ENCODE data around the gene DYRK1A.

DYRK1A gene

DNA sequence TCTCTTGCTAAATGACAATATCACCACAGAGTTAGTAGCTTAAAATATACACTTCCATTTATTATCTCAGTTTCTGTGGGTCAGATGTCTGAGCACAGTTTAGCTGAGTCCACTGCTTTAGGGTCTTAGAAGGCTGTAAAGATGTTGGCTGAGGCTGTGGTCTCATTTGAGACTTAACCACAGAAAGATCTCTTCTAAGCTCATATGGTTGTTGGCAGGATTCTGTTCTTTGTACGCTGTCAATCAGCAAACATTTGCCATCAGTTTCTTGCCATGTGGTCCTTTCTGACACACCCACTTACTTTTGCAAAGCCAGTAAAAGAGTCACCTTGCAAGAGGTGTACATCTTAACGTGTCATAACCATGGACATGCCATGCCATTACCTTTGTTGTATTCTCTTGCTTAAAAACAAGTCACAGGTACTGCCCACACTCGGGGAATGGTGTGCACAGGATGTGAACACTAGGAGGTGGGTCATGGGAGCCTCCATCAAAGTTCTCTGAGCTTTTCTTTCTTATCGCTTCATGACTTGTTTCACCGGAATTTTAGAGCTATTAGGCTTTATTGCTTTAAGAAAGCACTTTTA is 18.7 kb downstream of the DYRK1A start:
- no peak for DNase-seq

GRCh38 chr21:37386151-37386550 is 19.6 kb downstream of the DYRK1A start:
- DNase-seq, result no peak

- DNase-seq, result no peak
Measured at GRCh38 chr21:37389456-37389855, 22.9 kb downstream of the DYRK1A start.

DNA sequence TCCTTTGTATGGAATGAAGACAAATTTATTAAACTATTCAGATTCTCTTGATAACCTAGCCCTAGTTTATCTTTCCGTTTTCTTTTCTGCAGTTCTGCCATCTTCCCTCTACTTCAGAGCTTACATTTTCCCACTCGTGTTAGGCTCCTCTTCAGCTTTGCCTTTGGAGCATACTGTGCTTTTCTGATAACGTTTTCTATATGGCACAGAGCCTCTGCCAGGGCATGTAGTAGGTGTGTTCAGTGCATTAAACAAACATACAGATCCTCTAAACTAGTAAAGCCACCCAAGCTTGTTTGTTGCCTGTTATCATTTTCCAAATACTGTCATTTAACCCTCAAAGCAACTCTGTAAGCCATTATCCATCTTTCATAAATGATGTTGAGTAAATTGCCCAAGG is 25.1 kb downstream of the DYRK1A start:
- DNase-seq, result no peak

GRCh38 chr21:37392441-37392840 is 25.9 kb downstream of the DYRK1A start:
- no peak for DNase-seq

GRCh38 chr21:37393030-37393429 is 26.5 kb downstream of the DYRK1A start:
- no peak for DNase-seq

GRCh38 chr21:37393786-37394185 is 27.2 kb downstream of the DYRK1A start:
- DNase-seq, result no peak

- no peak for DNase-seq
Measured at GRCh38 chr21:37395961-37396360, 29.4 kb downstream of the DYRK1A start.

DNA sequence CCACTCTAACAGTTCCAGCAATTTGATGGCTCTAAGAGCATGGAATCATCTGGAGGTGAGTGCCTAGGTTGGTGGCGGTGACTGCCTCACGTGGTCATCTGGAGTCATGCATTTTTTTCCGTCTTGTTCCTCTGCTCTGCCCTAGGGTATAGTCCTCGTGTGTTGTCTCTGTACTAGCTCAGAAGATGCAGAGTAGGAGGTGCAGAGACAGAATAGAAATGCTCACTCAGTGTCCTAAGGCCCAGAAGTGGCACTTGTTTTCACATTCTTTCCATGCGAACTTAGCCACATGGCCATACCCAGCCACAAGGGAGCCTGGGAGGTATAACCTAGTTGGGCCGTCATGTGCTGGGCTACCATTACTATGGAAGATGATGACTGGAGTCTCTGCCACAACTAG is 30.3 kb downstream of the DYRK1A start:
- no peak for DNase-seq

DNA sequence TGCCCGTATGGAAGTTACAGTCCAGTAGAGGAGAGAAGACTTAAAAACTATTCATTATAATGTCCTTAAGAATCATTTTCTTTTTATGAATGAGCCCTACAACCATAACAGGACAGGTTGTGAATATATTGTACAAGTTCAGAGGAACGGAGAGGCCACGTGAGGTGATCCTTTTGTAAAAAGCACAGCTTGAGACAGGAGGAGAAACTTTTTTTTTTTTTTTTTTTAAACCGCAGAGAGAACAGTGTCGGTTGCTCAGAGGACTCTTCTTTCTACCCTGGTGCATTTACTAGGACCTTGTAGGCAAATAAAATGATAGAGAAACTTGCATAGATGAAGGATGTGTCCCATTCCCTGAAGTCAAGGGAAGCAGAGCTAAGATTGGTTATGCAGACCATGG is 32.1 kb downstream of the DYRK1A start:
- DNase-seq, result no peak

- no peak for DNase-seq
Measured at GRCh38 chr21:37402251-37402867, 35.8 kb downstream of the DYRK1A start.

- DNase-seq, result no peak
Measured at GRCh38 chr21:37405629-37406028, 39.1 kb downstream of the DYRK1A start.

DNA sequence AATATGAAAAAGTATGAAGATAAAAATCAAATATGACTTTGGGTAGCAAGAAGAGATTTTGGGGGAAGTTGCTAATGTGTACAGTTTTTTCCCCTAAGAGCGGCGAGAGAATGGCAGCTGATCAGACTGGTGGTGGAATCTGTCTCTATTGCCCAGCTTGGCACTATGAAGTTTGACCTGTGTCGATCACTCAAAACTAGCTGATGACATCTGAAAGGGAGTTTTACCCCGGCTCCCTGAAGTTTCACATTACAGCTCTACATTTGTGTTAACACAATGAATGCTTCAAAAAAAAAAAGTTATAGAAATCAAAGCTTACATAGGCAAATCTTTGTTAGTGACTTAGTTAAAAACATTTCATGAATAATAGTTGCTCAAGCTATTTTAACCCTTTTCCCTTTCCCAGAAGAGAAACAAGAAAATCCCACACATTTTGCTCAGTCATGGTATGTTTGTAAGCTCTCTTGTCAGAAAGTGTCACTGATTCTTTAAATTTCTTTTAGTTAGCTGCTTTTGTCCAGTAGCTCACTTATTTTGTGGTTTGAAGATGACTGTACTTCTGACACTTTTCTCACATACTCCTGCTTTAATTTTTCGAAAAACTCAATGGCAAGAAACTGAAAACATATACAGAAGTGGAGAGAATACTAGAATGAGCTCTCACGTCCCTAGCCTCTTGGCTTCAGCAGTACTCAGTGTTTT is 41.3 kb downstream of the DYRK1A start:
- no peak for DNase-seq

GRCh38 chr21:37408464-37409193 is 42.1 kb downstream of the DYRK1A start:
- DNase-seq, result no peak

GRCh38 chr21:37410639-37411038 is 44.1 kb downstream of the DYRK1A start:
- no peak for DNase-seq

- DNase-seq, result no peak
Measured at GRCh38 chr21:37412603-37413360, 46.2 kb downstream of the DYRK1A start.

DNA sequence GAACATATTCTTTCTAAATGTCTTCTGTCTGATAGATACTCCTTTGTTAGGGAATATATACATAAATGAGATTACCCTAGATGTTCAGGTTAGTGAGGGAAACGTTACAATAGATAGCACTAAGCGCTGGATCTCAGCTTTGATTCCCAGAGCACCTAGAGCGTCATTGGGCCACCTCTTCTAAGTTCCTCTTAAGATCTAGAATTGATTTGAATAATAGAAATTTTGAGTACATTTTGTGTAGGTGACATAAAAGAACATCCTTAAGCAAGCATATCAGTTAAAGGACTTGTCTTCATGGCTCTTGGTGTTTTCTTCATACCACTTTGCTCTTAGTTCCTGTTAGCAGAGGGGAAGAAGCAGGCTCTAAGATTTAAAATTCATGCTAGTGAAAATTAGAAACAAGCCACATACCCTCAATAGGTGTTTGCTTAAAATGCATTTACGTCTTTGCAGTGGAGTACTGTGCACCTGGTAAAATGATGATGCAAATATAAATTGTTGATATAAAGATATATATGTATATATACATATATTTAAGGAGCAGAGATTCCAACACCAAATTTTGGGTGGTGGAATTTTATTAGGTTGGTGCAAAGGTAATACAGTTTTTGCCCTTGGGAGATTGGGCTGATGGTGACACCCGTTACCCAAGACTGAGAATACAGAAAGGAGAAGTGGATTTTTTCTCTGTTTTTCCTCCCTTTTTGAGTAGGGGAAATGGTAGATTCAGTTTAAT is 47.1 kb downstream of the DYRK1A start:
- DNase-seq, result no peak

DNA sequence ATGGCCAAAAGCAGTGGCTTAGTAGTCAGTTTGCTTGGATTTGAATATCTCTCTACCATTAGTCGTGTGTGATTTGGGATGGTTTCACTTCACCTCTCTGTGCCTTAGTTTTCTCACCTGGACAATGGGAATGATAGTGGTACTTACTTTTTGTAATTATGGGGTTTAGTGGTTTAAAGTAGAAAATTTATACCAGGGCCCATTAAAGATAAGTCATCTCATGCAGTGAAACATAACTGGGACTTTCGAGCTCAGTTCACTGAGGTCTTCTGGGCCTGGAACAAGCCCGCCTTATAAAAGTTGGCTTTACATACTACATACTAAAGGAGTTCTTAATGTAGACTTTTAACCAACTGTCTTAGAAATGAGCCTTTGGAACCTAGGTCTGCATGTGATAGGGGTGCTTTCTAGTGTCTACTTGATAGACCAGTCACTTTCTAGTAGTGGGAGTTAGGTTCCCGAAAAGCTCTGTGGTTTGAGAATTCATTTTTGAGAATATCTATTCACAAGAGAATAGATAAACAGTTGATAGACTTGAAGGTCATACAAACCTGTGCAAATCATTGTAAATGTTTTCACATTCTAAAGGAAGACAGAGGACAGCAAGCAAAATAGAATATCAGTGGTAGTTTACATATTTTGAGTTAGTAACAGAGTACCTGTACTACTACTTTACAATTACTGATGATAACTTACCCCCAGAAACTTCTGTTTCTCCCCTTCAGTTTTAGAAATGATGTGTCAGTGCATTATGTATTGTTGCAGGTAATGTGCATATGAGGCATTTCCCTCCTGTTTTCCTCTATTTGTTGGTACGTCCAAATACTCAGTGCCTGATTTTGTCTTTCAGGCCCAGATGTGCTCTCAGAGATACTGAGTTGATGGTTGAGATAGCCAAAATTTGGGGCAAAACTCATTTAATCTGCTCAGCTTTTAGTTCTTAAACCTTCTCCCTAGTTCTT is 48.0 kb downstream of the DYRK1A start:
- no peak for DNase-seq

GRCh38 chr21:37415939-37416338 is 49.4 kb downstream of the DYRK1A start:
- DNase-seq, result no peak

- DNase-seq, result no peak
Measured at GRCh38 chr21:37416914-37417313, 50.3 kb downstream of the DYRK1A start.

Data from 8988T (cell line).